PC-3 (cell line): Measurements from ENCODE around the gene SLC19A1. TPM values are rescaled to one million over a fixed set of nuclear protein-coding genes. Genes with fewer than 3 reads are reported as not detected.

Experiments
- ATAC-seq: fragments of 200-7000 bp; cut with Tn5 transposase; 2 replicates; pipeline ENCODE4 v1.9.1; 2020; ENCODE audit warnings: mild to moderate bottlenecking, moderate library complexity
- BruUV-seq: library from RNA; stranded (reverse); fragments of 400-500 nt; replicated peaks from 2 replicates; lab custom pipeline; 2021; lab: Mats Ljungman, UMichigan
- CTCF ChIA-PET: fragments of 300-600 bp; sonication (Branson Sonifier 250); formaldehyde crosslinking; loops from one replicate; lab custom pipeline; 2022; ENCODE audit warnings: antibody characterized with exemption; lab: Charles Lee
- POLR2A ChIA-PET: fragments of 300-600 bp; sonication (Branson Sonifier 250); formaldehyde crosslinking; loops from one replicate; lab custom pipeline; 2022; ENCODE audit warnings: antibody characterized with exemption; ENCODE audit not compliant: unreplicated experiment; lab: Charles Lee
- DNase-seq: peaks from one replicate; pipeline ENCODE4 v3.0.0-alpha.2; 2015
- H2AFZ ChIP-seq: fragments of 300-600 bp; sonication (generic); 2 replicates; pipeline ENCODE4 v1.6.0; 2016; ENCODE audit warnings: antibody characterized with exemption, low read length
- H3F3A ChIP-seq: fragments of 300-600 bp; sonication (generic); one replicate; pipeline ENCODE4 v1.6.0; 2017; ENCODE audit warnings: antibody characterized with exemption, low read length, control low read depth, mild to moderate bottlenecking; ENCODE audit not compliant: unreplicated experiment
- H3K27ac ChIP-seq: fragments of 300-600 bp; sonication (generic); 2 replicates; pipeline ENCODE4 v1.5.1; 2016; ENCODE audit warnings: mild to moderate bottlenecking, low read length
- H3K27me3 ChIP-seq: fragments of 300-600 bp; sonication (generic); 2 replicates; pipeline ENCODE4 v1.6.1; 2016; ENCODE audit warnings: low read length, mixed read lengths
- H3K36me3 ChIP-seq: fragments of 300-600 bp; sonication (generic); 2 replicates; pipeline ENCODE4 v1.6.1; 2016; ENCODE audit warnings: low read depth, mixed run types, low read length, mixed read lengths
- H3K4me1 ChIP-seq: fragments of 300-600 bp; sonication (generic); 2 replicates; pipeline ENCODE4 v1.5.1; 2016; ENCODE audit warnings: low read length; ENCODE audit not compliant: insufficient read depth
- H3K4me2 ChIP-seq: fragments of 300-600 bp; sonication (generic); 2 replicates; pipeline ENCODE4 v1.6.0; 2016; ENCODE audit warnings: low read length
- H3K4me3 ChIP-seq: fragments of 300-600 bp; sonication (generic); 2 replicates; pipeline ENCODE4 v1.5.1; 2016; ENCODE audit warnings: mild to moderate bottlenecking, low read length, mixed read lengths
- H3K79me2 ChIP-seq: fragments of 300-600 bp; sonication (generic); 2 replicates; pipeline ENCODE4 v1.6.1; 2017; ENCODE audit warnings: low read length, mixed read lengths
- H3K9ac ChIP-seq: fragments of 300-600 bp; sonication (generic); 2 replicates; pipeline ENCODE4 v1.6.0; 2016; ENCODE audit warnings: mild to moderate bottlenecking, low read length
- H3K9me2 ChIP-seq: fragments of 300-600 bp; sonication (generic); replicated peaks from 2 replicates; pipeline ENCODE4 v1.6.1; 2016; ENCODE audit warnings: mixed run types, low read length, mixed read lengths
- H3K9me3 ChIP-seq: fragments of 300-600 bp; sonication (generic); 2 replicates; pipeline ENCODE4 v1.6.1; 2016; ENCODE audit warnings: low read length, mixed read lengths
- H4K20me1 ChIP-seq: fragments of 300-600 bp; sonication (generic); 2 replicates; pipeline ENCODE4 v1.6.1; 2016; ENCODE audit warnings: low read length, mixed read lengths
- CTCF ChIP-seq: fragments of 300-600 bp; sonication (generic); conservative IDR thresholded peaks from 2 replicates; pipeline ENCODE4 v1.5.1; 2017; ENCODE audit warnings: antibody characterized with exemption, low read depth, mild to moderate bottlenecking, low read length
- EZH2 ChIP-seq: fragments of 300-600 bp; sonication (generic); IDR thresholded peaks from one replicate; pipeline ENCODE4 v1.6.1; 2017; ENCODE audit warnings: antibody characterized with exemption, mild to moderate bottlenecking, low read length; ENCODE audit not compliant: unreplicated experiment
- EZH2phosphoT487 ChIP-seq: fragments of 300-600 bp; sonication (generic); IDR thresholded peaks from 2 replicates; pipeline ENCODE4 v1.6.1; 2018; ENCODE audit warnings: mild to moderate bottlenecking, antibody characterized with exemption, low read length, borderline replicate concordance
- intact Hi-C: fragments of 100-400 bp; cut with micrococcal nuclease; formaldehyde crosslinking; loops from 2 replicates; pipeline ENCODE4 v1.9.0; 2023
- total RNA-seq: library from RNA; depleted of rRNA; stranded (reverse); fragments of >200 nt; gene quantifications from 2 replicates; pipeline ENCODE4 v1.2.3, GENCODE V29; 2014

SLC19A1 gene
- total RNA-seq, 1 experiment from 2014 or later, result 54.2 TPM

GRCh38 chr21:45487891-45488600 lies 54.2 kb downstream of the SLC19A1 start:
- Histone ChIP-seq H3K27me3 (no peaks in the 10 kb centered on the region), H3K27ac (no peak overlapping the region), H2AFZ (no peak overlapping the region), H3K4me1 (no peaks in the 10 kb centered on the region), H3K4me3 (no peak overlapping the region), H3K4me2 (no peak overlapping the region), H3K9ac (no peak overlapping the region), H4K20me1 (no peaks in the 10 kb centered on the region), H3K9me2 (no peaks in the 10 kb centered on the region), H3K9me3 (no peaks in the 10 kb centered on the region), H3F3A (no peaks in the 10 kb centered on the region), H3K79me2 (no peaks in the 10 kb centered on the region), H3K36me3 (no peaks in the 10 kb centered on the region)
- ATAC-seq (no peak), DNase-seq (no peak)
- TF ChIP-seq EZH2, result no peak
- no peak for TF ChIP-seq EZH2phosphoT487
- no peak for TF ChIP-seq CTCF
- POLR2A ChIA-PET, result no interaction called here
- CTCF ChIA-PET, result no interaction called here
- intact Hi-C loops, result no loop called here
- no TSS peak for BruUV-seq

- Histone ChIP-seq H3K9me2 (no peaks in the 10 kb centered on the region), H3K79me2 (no peaks in the 10 kb centered on the region), H4K20me1 (no peaks in the 10 kb centered on the region), H2AFZ (no peak overlapping the region), H3K4me3 (no peak overlapping the region), H3K4me2 (no peak overlapping the region), H3K27me3 (no peaks in the 10 kb centered on the region), H3K4me1 (no peaks in the 10 kb centered on the region), H3F3A (no peaks in the 10 kb centered on the region), H3K36me3 (no peaks in the 10 kb centered on the region), H3K27ac (no peak overlapping the region), H3K9ac (no peak overlapping the region), H3K9me3 (no peaks in the 10 kb centered on the region)
- BruUV-seq, result no TSS peak
- ChIA-PET POLR2A (no interaction called here), CTCF (no interaction called here)
- intact Hi-C loops, result no loop called here
- TF ChIP-seq EZH2, result no peak
- no peak for TF ChIP-seq EZH2phosphoT487
- no peak for TF ChIP-seq CTCF
- DNase-seq (no peak), ATAC-seq (no peak)
Observed at GRCh38 chr21:45487161-45487806, 55.0 kb downstream of the SLC19A1 start.
